SK-N-SH treated with all-trans-retinoic acid at 6 μM for 48 hours (cell line): ENCODE data around the gene ANKRD23.

Experiments used
- ATAC-seq: fragments of 200-7000 bp; cut with Tn5 transposase; 3 replicates; pipeline ENCODE4 v1.9.1; 2020; ENCODE audit warnings: mild to moderate bottlenecking, moderate library complexity
- ARNTL ChIP-seq: fragments of 450-650 bp; formaldehyde crosslinking; IDR thresholded peaks from 2 replicates; pipeline ENCODE4 v1.5.0; 2020; ENCODE audit warnings: low read depth, mild to moderate bottlenecking, moderate library complexity, borderline replicate concordance
- BACH2 ChIP-seq: fragments of 250-450 bp; sonication (Bioruptor Pico); IDR thresholded peaks from 2 replicates; pipeline ENCODE4 v1.9.0; 2021; ENCODE audit warnings: mild to moderate bottlenecking, borderline replicate concordance
- CSDC2 ChIP-seq: fragments of 250-450 bp; sonication (Bioruptor Pico); IDR thresholded peaks from 2 replicates; pipeline ENCODE4 v1.5.0; 2020; ENCODE audit warnings: mild to moderate bottlenecking, moderate library complexity
- ESRRG ChIP-seq: fragments of 250-450 bp; sonication (Bioruptor Pico); IDR thresholded peaks from 2 replicates; pipeline ENCODE4 v1.6.1; 2021; ENCODE audit warnings: mild to moderate bottlenecking
- GLIS3 ChIP-seq: fragments of 250-450 bp; sonication (Bioruptor Pico); IDR thresholded peaks from 2 replicates; pipeline ENCODE4 v1.5.0; 2020; ENCODE audit warnings: mild to moderate bottlenecking, moderate library complexity
- ISL1 ChIP-seq: fragments of 250-450 bp; sonication (Bioruptor Pico); IDR thresholded peaks from 2 replicates; pipeline ENCODE4 v2.1.2; 2022; ENCODE audit warnings: mild to moderate bottlenecking, moderate library complexity
- OSR1 ChIP-seq: fragments of 250-450 bp; sonication (Bioruptor Pico); IDR thresholded peaks from 2 replicates; pipeline ENCODE4 v1.8.0; 2022; ENCODE audit warnings: moderate library complexity, mild to moderate bottlenecking, inconsistent platforms
- PPARA ChIP-seq: fragments of 250-450 bp; sonication (Bioruptor Pico); IDR thresholded peaks from 2 replicates; pipeline ENCODE4 v1.5.0; 2020; ENCODE audit warnings: mild to moderate bottlenecking, borderline replicate concordance
- RARB ChIP-seq: fragments of 250-450 bp; sonication (Bioruptor Pico); IDR thresholded peaks from 2 replicates; pipeline ENCODE4 v1.8.0; 2021; ENCODE audit warnings: mild to moderate bottlenecking, moderate library complexity
- SNAI2 ChIP-seq: fragments of 250-450 bp; sonication (Bioruptor Pico); IDR thresholded peaks from 2 replicates; pipeline ENCODE4 v1.5.0; 2020; ENCODE audit warnings: mild to moderate bottlenecking, moderate library complexity
- TCF4 ChIP-seq: fragments of 250-450 bp; sonication (Bioruptor Pico); IDR thresholded peaks from 2 replicates; pipeline ENCODE4 v1.8.0; 2021; ENCODE audit warnings: mild to moderate bottlenecking, moderate library complexity, borderline replicate concordance
- TOX ChIP-seq: fragments of 250-450 bp; sonication (Bioruptor Pico); IDR thresholded peaks from 2 replicates; pipeline ENCODE4 v1.8.0; 2021; ENCODE audit warnings: mild to moderate bottlenecking, moderate library complexity, borderline replicate concordance
- ZC3H10 ChIP-seq: fragments of 250-450 bp; sonication (Bioruptor Pico); IDR thresholded peaks from 2 replicates; pipeline ENCODE4 v1.5.1; 2021; ENCODE audit warnings: mild to moderate bottlenecking, moderate library complexity
- ZFP3 ChIP-seq: fragments of 250-450 bp; sonication (Bioruptor Pico); IDR thresholded peaks from 2 replicates; pipeline ENCODE4 v1.5.0; 2020; ENCODE audit warnings: mild to moderate bottlenecking, moderate library complexity
- ZFP30 ChIP-seq: fragments of 450-650 bp; formaldehyde crosslinking; IDR thresholded peaks from 2 replicates; pipeline ENCODE4 v1.5.0; 2022; ENCODE audit warnings: mild to moderate bottlenecking, moderate library complexity
- ZNF565 ChIP-seq: fragments of 450-650 bp; formaldehyde crosslinking; conservative IDR thresholded peaks from 2 replicates; pipeline ENCODE4 v1.5.0; 2020; ENCODE audit warnings: low read depth, mild to moderate bottlenecking, moderate library complexity
- ZNF70 ChIP-seq: fragments of 450-650 bp; formaldehyde crosslinking; IDR thresholded peaks from 2 replicates; pipeline ENCODE4 v1.5.0; 2020; ENCODE audit warnings: mild to moderate bottlenecking, moderate library complexity
- ZNF8 ChIP-seq: fragments of 450-650 bp; formaldehyde crosslinking; IDR thresholded peaks from 2 replicates; pipeline ENCODE4 v1.5.0; 2020; ENCODE audit warnings: mild to moderate bottlenecking, moderate library complexity
- TF ChIP-seq, protein P1 (sequence below): fragments of 250-450 bp; sonication (Bioruptor Pico); IDR thresholded peaks from 2 replicates; pipeline ENCODE4 v1.5.1; 2021; ENCODE audit warnings: mild to moderate bottlenecking, moderate library complexity
- TF ChIP-seq, protein P2 (sequence below): fragments of 250-450 bp; sonication (Bioruptor Pico); IDR thresholded peaks from 2 replicates; pipeline ENCODE4 v1.8.0; 2021; ENCODE audit warnings: low read depth, mild to moderate bottlenecking, moderate library complexity, borderline replicate concordance
- TF ChIP-seq, protein P3 (sequence below): fragments of 250-450 bp; sonication (Bioruptor Pico); IDR thresholded peaks from 2 replicates; pipeline ENCODE4 v1.5.1; 2020; ENCODE audit warnings: low read depth, mild to moderate bottlenecking, moderate library complexity
- TF ChIP-seq, protein P4 (sequence below): fragments of 250-450 bp; sonication (Bioruptor Pico); IDR thresholded peaks from 2 replicates; pipeline ENCODE4 v1.5.0; 2020; ENCODE audit warnings: mild to moderate bottlenecking, moderate library complexity

The ANKRD23 gene

DNA sequence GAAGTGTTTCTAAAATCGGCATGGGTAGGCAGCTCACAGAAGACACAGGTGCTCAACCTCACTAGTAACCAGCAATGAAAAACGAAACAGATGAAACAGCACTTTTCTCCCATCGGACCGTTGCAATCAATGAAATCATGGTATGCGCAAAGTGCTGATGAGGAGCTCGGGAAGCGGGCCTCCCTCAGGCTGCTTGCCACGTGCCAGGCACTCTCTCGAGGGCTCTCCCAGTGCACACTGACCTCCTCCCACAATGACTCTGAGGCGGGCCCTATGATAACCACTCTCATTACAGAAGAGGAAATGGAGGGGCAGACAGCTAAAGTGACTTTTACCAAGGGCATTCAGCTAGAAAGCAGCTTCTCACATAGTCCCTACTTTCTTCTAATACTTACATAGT, 3.8 kb upstream of the ANKRD23 start:
- ATAC-seq = no peak
- TF ChIP-seq ZFP3 = no peak
- TF ChIP-seq, protein P1, sequence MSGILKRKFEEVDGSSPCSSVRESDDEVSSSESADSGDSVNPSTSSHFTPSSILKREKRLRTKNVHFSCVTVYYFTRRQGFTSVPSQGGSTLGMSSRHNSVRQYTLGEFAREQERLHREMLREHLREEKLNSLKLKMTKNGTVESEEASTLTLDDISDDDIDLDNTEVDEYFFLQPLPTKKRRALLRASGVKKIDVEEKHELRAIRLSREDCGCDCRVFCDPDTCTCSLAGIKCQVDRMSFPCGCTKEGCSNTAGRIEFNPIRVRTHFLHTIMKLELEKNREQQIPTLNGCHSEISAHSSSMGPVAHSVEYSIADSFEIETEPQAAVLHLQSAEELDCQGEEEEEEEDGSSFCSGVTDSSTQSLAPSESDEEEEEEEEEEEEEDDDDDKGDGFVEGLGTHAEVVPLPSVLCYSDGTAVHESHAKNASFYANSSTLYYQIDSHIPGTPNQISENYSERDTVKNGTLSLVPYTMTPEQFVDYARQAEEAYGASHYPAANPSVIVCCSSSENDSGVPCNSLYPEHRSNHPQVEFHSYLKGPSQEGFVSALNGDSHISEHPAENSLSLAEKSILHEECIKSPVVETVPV (CRISPR knock-in tag) = no peak
- no peak for TF ChIP-seq PPARA (CRISPR knock-in tag)
- no peak for TF ChIP-seq RARB
- TF ChIP-seq ESRRG (CRISPR knock-in tag) = no peak
- TF ChIP-seq, protein P2, sequence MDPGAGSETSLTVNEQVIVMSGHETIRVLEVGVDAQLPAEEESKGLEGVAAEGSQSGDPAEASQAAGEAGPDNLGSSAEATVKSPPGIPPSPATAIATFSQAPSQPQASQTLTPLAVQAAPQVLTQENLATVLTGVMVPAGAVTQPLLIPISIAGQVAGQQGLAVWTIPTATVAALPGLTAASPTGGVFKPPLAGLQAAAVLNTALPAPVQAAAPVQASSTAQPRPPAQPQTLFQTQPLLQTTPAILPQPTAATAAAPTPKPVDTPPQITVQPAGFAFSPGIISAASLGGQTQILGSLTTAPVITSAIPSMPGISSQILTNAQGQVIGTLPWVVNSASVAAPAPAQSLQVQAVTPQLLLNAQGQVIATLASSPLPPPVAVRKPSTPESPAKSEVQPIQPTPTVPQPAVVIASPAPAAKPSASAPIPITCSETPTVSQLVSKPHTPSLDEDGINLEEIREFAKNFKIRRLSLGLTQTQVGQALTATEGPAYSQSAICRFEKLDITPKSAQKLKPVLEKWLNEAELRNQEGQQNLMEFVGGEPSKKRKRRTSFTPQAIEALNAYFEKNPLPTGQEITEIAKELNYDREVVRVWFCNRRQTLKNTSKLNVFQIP = no peak
- no peak for TF ChIP-seq TCF4
- TF ChIP-seq OSR1 (CRISPR knock-in tag) = no peak
- no peak for TF ChIP-seq ZNF70 (CRISPR knock-in tag)
- TF ChIP-seq, protein P3, sequence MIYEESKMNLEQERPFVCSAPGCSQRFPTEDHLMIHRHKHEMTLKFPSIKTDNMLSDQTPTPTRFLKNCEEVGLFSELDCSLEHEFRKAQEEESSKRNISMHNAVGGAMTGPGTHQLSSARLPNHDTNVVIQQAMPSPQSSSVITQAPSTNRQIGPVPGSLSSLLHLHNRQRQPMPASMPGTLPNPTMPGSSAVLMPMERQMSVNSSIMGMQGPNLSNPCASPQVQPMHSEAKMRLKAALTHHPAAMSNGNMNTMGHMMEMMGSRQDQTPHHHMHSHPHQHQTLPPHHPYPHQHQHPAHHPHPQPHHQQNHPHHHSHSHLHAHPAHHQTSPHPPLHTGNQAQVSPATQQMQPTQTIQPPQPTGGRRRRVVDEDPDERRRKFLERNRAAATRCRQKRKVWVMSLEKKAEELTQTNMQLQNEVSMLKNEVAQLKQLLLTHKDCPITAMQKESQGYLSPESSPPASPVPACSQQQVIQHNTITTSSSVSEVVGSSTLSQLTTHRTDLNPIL (CRISPR knock-in tag) = no peak
- no peak for TF ChIP-seq ARNTL
- no peak for TF ChIP-seq ISL1
- TF ChIP-seq TOX (CRISPR knock-in tag) = no peak
- TF ChIP-seq CSDC2 = no peak
- TF ChIP-seq ZC3H10 (CRISPR knock-in tag) = no peak

DNA sequence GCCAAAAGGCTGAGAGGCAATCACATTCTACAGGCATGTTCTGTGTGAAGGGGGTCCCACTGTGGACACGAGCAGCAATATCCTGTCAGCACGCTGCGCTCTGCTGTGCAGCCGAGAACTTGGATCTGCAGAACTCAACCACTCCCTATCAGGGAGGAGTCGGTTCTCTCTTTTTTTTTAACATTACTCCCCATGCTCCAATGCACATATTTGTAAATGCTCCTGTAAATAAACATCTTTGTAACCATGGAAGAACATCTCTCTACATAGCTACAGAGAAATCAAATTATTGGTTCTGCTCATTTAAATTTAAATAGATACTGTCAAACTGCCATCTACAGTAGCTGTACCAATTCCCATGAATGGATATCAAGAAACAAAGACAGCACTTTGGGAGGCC, 3.0 kb upstream of the ANKRD23 start:
- no peak for ATAC-seq
- TF ChIP-seq ZNF565 (CRISPR knock-in tag) = no peak
- no peak for TF ChIP-seq PPARA (CRISPR knock-in tag)
- no peak for TF ChIP-seq GLIS3
- TF ChIP-seq RARB = no peak
- no peak for TF ChIP-seq SNAI2 (CRISPR knock-in tag)
- no peak for TF ChIP-seq ZNF70 (CRISPR knock-in tag)
- TF ChIP-seq, protein P1 (CRISPR knock-in tag) = no peak
- TF ChIP-seq OSR1 (CRISPR knock-in tag) = no peak
- no peak for TF ChIP-seq ARNTL
- TF ChIP-seq, protein P3 (CRISPR knock-in tag) = no peak
- TF ChIP-seq, protein P4, sequence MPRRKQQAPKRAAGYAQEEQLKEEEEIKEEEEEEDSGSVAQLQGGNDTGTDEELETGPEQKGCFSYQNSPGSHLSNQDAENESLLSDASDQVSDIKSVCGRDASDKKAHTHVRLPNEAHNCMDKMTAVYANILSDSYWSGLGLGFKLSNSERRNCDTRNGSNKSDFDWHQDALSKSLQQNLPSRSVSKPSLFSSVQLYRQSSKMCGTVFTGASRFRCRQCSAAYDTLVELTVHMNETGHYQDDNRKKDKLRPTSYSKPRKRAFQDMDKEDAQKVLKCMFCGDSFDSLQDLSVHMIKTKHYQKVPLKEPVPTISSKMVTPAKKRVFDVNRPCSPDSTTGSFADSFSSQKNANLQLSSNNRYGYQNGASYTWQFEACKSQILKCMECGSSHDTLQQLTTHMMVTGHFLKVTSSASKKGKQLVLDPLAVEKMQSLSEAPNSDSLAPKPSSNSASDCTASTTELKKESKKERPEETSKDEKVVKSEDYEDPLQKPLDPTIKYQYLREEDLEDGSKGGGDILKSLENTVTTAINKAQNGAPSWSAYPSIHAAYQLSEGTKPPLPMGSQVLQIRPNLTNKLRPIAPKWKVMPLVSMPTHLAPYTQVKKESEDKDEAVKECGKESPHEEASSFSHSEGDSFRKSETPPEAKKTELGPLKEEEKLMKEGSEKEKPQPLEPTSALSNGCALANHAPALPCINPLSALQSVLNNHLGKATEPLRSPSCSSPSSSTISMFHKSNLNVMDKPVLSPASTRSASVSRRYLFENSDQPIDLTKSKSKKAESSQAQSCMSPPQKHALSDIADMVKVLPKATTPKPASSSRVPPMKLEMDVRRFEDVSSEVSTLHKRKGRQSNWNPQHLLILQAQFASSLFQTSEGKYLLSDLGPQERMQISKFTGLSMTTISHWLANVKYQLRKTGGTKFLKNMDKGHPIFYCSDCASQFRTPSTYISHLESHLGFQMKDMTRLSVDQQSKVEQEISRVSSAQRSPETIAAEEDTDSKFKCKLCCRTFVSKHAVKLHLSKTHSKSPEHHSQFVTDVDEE = no peak
- TF ChIP-seq TOX (CRISPR knock-in tag) = no peak
- TF ChIP-seq CSDC2 = no peak
- TF ChIP-seq ZFP30 (CRISPR knock-in tag) = no peak
- TF ChIP-seq ISL1 = no peak
- TF ChIP-seq ZNF8 (CRISPR knock-in tag) = no peak
- TF ChIP-seq, protein P2 = no peak
- TF ChIP-seq ZFP3 = no peak
- no peak for TF ChIP-seq BACH2 (CRISPR knock-in tag)
- no peak for TF ChIP-seq ZC3H10 (CRISPR knock-in tag)
- TF ChIP-seq, all 23 proteins: peak for 0
